ENCODE results near the gene GPR162. TPM values are rescaled to one million over a fixed set of nuclear protein-coding genes. Genes with fewer than 3 reads are reported as not detected.

GPR162 gene
- total RNA-seq, 2 experiments from 2014 or later = 0.82 TPM; not detected in 1

DNA sequence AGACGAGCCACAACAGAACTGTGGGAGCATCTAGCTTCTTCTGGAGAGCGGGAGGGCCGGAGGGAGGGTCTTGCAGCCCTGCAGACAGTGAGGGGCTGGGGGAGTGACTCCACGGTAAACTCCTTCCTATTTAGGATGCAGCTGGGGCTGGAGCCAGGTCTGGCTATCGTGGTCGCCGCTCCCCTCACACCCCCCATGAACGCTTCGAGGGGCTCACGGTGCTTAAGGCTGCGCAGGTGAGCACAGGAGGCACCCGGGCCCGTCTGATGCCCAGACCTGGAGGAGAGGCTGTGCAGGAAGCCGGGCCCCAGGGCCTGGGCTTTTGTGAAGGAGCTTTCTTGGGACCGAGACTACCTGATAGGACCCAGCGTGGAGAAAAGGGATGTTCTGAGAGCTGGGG lies 15.2 kb downstream of the GPR162 start:
- Mint-ChIP-seq H3K4me1 (peaks cover 5% of the 10 kb centered on the region), H3K27me3 (peaks cover 4% of the 10 kb centered on the region), H3K4me3 (no peak overlapping the region), H3K27ac (no peak overlapping the region), H3K9me3 (ENCODE audit: low read depth) (no peaks in the 10 kb centered on the region), H3K36me3 (no peaks in the 10 kb centered on the region)
- ATAC-seq (no peak), DNase-seq (no peak)
- CTCF ChIA-PET = interaction anchor here (0.7 to 7.9 kb wide), 8 partner anchors 11 to 283 kb away, joined by 3 to 61 read pairs (median 8); partner anchors contain the start of genes CDCA3, MLF2, P3H3 and TPI1

DNA sequence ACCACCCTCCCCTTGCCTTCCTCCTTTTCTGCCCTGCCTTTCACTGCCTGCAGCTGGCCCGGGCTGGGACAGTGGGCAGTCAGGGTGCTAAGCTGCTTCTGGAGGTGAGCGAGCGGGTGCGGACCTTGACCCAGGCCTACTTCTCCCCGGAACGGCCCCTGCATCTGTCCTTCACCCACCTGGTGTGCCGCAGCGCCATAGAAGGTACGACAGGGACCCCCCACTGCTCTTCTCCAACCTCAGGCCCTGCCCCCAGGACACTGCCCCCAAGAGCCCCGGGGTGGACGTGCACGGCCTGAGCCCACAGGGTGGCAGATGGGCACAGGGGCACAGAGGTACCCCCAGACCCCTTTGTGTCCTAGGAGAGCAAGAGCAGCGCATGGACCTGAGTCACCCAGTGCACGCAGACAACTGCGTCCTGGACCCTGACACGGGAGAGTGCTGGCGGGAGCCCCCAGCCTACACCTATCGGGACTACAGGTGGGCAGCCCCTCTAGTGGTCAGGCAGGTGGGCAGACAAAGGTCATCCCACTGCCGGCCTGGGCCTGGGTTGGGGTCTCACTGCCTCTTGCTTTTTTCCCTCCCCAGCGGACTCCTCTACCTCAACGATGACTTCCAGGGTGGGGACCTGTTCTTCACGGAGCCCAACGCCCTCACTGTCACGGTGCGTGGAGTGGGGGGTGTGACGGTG lies 15.9 kb downstream of the GPR162 start:
- H3K9me3 Mint-ChIP-seq (ENCODE audit: low read depth) = no peaks in the 10 kb centered on the region
- peaks cover 5% of the 10 kb centered on the region for H3K4me1 Mint-ChIP-seq
- DNase-seq (no peak), ATAC-seq (no peak)
- H3K27me3 Mint-ChIP-seq = no peaks in the 10 kb centered on the region
- no peak overlapping the region for H3K4me3 Mint-ChIP-seq
- no peak overlapping the region for H3K27ac Mint-ChIP-seq
- CTCF ChIA-PET = interaction anchor here (1.3 to 7.9 kb wide), 5 partner anchors 11 to 284 kb away, joined by 4 to 61 read pairs (median 30); partner anchors contain the start of genes CDCA3, MLF2, P3H3 and TPI1
- H3K36me3 Mint-ChIP-seq = no peaks in the 10 kb centered on the region

DNA sequence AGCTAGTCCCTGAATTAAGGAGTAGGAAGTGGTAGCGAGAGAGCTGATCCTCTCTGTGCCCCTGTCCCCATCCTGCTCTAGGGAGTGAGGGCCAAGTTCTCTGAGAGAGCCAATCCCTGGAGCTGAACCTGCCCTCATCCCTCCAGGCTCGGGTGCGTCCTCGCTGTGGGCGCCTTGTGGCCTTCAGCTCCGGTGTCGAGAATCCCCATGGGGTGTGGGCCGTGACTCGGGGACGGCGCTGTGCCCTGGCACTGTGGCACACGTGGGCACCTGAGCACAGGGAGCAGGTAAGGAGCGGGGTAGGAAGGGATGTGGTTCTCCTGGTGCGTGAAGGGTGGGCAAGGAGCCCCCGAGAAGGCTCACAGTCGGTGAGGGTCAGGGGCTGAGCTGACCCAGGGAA lies 17.2 kb downstream of the GPR162 start:
- no peak for DNase-seq
- H3K4me1 Mint-ChIP-seq = peaks cover 5% of the 10 kb centered on the region
- H3K36me3 Mint-ChIP-seq = no peaks in the 10 kb centered on the region
- H3K9me3 Mint-ChIP-seq (ENCODE audit: low read depth) = no peaks in the 10 kb centered on the region
- H3K27ac Mint-ChIP-seq = no peak overlapping the region
- ATAC-seq = no peak
- CTCF ChIA-PET = interaction anchor here (0.5 to 7.9 kb wide), 4 partner anchors 13 to 85 kb away, joined by 3 to 61 read pairs (median 10); partner anchors contain the start of genes MLF2, P3H3 and USP5
- no peaks in the 10 kb centered on the region for H3K27me3 Mint-ChIP-seq
- no peak overlapping the region for H3K4me3 Mint-ChIP-seq

DNA sequence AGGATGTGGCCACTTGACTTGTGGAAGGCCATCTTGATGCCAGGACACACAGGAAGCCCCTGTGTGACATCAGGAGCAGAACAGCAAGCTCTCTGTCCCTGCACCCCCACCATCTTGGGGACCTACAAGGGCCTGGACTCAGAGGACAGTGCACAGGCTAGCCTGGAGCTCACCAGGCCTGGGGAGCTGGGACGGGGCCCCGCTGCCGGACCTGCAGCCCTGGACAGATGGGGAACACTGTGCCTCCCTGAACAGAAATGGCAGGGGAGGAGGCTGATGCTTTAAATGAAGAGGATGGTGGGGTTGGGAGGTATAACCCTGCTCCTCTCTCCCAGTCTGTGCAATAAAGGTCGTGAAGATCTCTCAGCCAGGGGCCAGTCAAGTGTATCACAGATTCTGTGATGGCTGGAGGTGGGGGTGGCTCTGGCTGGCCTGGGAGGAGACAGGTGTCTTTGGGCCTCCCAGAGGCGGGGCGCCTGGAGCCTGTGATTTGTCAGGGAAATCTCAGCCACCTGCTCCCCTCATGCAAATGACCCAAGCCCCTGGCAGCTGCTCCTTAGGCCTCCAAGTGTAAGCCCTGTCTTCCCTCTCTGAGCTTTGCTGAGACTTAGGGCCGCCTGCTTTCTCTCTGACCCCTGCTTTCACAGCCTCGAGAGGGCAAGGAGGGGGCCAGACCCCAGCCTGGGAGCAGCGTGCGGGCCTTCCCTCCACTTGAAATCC lies 18.0 kb downstream of the GPR162 start:
- no peaks in the 10 kb centered on the region for H3K9me3 Mint-ChIP-seq (ENCODE audit: low read depth)
- ATAC-seq = no peak
- H3K27me3 Mint-ChIP-seq = no peaks in the 10 kb centered on the region
- no peak overlapping the region for H3K27ac Mint-ChIP-seq
- H3K4me3 Mint-ChIP-seq = no peak overlapping the region
- H3K4me1 Mint-ChIP-seq = peaks cover 3% of the 10 kb centered on the region
- DNase-seq = no peak
- H3K36me3 Mint-ChIP-seq = no peaks in the 10 kb centered on the region
- CTCF ChIA-PET = interaction anchor here (0.8 to 7.9 kb wide), 4 partner anchors 9 to 86 kb away, joined by 3 to 61 read pairs (median 10); partner anchors contain the start of genes MLF2, P3H3 and USP5

DNA sequence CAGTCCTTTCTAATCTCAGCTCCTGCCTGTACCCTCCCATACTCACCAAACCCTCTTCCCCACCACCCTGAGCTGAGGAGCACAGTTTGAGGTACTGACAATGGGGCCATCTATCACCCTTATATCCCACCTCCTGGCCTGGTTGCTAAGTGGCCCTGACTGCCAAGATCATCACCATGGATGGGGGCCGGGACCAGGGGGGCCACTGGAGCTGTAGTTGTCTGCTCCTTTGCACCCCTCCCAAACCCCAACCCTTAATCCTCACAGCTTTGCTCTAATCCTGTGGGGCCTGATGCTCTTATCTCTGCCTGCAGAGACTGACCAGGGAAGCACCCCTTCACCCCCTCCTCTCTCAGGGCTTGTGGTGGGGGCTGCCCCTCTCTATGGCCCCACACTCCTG lies 18.7 kb downstream of the GPR162 start:
- Mint-ChIP-seq H3K27me3 (no peaks in the 10 kb centered on the region), H3K36me3 (peaks cover 1% of the 10 kb centered on the region), H3K4me3 (no peak overlapping the region), H3K9me3 (ENCODE audit: low read depth) (no peaks in the 10 kb centered on the region), H3K4me1 (peaks cover 3% of the 10 kb centered on the region), H3K27ac (no peak overlapping the region)
- ATAC-seq (no peak), DNase-seq (no peak)
- CTCF ChIA-PET = interaction anchor here (0.8 to 7.9 kb wide), 4 partner anchors 8 to 87 kb away, joined by 3 to 61 read pairs (median 10); partner anchors contain the start of genes MLF2, P3H3 and USP5

DNA sequence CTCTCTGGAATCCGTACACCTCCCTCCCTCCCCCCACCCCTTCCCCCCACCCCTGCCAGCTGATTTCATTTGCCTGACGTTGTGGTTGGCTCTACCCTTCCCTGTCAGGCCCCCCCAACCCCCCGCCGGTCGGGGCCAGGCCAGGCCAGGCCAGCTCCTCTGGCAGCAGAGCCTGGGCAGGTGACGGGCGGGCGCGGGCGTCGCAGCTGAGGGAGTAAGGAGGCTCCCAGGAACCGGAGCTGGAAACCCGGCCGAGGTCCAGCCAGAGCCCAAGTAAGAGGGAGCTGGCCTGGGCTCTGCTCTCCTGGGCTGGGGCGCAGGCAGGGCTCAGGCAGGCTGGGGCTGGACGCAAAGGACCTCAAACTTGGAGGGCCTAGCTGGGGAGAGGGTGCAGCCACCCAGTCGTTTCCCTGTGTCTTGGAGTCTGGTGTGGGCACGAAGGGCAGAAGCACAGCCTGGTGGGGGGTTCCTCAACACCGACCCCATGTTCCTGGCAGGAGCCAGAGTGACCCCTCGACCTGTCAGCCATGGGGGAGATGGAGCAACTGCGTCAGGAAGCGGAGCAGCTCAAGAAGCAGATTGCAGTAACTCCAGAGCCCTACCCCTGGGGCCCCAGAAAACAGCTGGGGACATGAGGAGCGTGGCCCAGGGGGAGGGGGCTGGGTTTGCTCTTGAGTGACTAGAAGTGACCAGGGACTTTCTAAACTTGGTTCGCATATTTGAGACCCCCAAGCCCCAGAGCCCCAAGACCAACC lies 19.3 kb downstream of the GPR162 start, which contains the start of gene GNB3:
TSS of gene GNB3 (plus strand) at position 165 of the 755 bp plus-strand sequence. CDS start at position 528, 363 bp downstream.
- H3K27me3 Mint-ChIP-seq = no peaks in the 10 kb centered on the region
- no peaks in the 10 kb centered on the region for H3K4me1 Mint-ChIP-seq
- ATAC-seq (no peak), DNase-seq (no peak)
- H3K4me3 Mint-ChIP-seq = no peak within 1 kb of the TSS
- peaks cover 3% of the 10 kb centered on the region for H3K36me3 Mint-ChIP-seq
- H3K27ac Mint-ChIP-seq = no peak within 1 kb of the TSS
- CTCF ChIA-PET = interaction anchor here (2.0 to 7.9 kb wide), 3 partner anchors 11 to 88 kb away, joined by 6 to 61 read pairs (median 13); partner anchors contain the start of genes MLF2, P3H3 and USP5
- no peaks in the 10 kb centered on the region for H3K9me3 Mint-ChIP-seq (ENCODE audit: low read depth)

DNA sequence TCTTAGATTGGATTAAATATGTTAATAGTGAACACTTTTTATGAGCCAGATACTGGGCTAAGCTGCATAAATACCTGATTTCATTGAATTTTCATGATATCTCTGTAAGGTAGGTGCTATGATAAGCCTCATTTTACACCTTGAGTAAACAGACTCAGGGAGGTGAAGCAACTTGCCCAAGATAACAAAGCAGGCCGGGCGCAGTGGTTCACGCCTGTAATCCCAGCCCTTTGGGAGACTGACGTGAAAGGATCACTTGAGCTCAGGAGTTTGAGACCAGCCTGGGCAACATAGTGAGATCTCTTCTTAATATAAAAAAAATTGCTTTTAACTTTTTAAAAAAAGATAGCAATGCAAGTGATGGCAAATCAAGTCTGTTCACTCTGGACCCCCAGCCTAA lies 20.5 kb downstream of the GPR162 start:
- CTCF ChIA-PET = interaction anchor here (1.1 to 4.5 kb wide), 3 partner anchors 8 to 89 kb away, joined by 6 to 25 read pairs (median 8); partner anchors contain the start of genes MLF2 and P3H3
- H3K9me3 Mint-ChIP-seq (ENCODE audit: low read depth) = no peaks in the 10 kb centered on the region
- DNase-seq = no peak
- H3K27me3 Mint-ChIP-seq = no peaks in the 10 kb centered on the region
- H3K4me1 Mint-ChIP-seq = no peaks in the 10 kb centered on the region
- peaks cover 7% of the 10 kb centered on the region for H3K36me3 Mint-ChIP-seq
- H3K4me3 Mint-ChIP-seq = no peak overlapping the region
- ATAC-seq = no peak
- H3K27ac Mint-ChIP-seq = no peak overlapping the region

DNA sequence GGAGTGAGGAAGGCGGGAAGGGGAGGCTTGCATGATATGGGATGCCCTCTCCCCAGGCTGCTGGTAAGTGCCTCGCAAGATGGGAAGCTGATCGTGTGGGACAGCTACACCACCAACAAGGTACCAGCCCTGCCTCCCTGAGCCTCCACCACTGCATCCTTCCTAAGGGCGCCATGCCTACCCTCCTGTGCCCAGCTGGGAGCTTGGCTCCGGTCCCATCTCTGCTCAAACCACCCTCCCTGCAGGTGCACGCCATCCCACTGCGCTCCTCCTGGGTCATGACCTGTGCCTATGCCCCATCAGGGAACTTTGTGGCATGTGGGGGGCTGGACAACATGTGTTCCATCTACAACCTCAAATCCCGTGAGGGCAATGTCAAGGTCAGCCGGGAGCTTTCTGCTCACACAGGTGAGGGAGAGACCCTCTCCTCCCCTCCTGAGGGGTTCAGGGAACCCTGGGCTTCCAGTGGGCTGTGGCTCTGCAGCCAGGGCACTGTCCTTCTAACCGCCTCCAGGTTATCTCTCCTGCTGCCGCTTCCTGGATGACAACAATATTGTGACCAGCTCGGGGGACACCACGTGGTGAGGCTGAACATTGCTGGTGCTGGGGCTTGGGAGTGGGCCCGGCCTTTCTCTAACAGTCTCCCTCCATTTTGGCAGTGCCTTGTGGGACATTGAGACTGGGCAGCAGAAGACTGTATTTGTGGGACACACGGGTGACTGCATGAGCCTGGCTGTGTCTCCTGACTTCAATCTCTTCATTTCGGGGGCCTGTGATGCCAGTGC lies 21.7 kb downstream of the GPR162 start:
- H3K27me3 Mint-ChIP-seq = no peaks in the 10 kb centered on the region
- no peaks in the 10 kb centered on the region for H3K9me3 Mint-ChIP-seq (ENCODE audit: low read depth)
- no peak overlapping the region for H3K4me3 Mint-ChIP-seq
- peaks cover 15% of the 10 kb centered on the region for H3K36me3 Mint-ChIP-seq
- H3K27ac Mint-ChIP-seq = no peak overlapping the region
- DNase-seq = no peak
- no peak for ATAC-seq
- peaks cover 3% of the 10 kb centered on the region for H3K4me1 Mint-ChIP-seq
- CTCF ChIA-PET = interaction anchor here (0.8 to 4.5 kb wide), 6 partner anchors 9 to 90 kb away, joined by 3 to 25 read pairs (median 4); partner anchors contain the start of gene MLF2

DNA sequence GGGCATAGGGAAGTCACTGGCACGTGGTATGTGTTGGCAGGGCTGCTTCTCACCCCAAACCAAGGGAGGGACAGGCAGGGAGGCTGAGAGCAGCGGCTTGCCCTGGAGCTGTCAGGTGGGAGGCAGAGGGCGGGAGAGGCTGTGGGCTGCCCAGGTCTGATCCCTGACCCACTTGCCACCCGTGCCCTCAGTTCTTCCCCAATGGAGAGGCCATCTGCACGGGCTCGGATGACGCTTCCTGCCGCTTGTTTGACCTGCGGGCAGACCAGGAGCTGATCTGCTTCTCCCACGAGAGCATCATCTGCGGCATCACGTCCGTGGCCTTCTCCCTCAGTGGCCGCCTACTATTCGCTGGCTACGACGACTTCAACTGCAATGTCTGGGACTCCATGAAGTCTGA lies 23.8 kb downstream of the GPR162 start:
- ATAC-seq (no peak), DNase-seq (no peak)
- H3K4me1 Mint-ChIP-seq = peaks cover 21% of the 10 kb centered on the region
- no peak overlapping the region for H3K4me3 Mint-ChIP-seq
- H3K9me3 Mint-ChIP-seq (ENCODE audit: low read depth) = no peaks in the 10 kb centered on the region
- no peaks in the 10 kb centered on the region for H3K27me3 Mint-ChIP-seq
- CTCF ChIA-PET = interaction anchor here (1.2 to 4.5 kb wide), 2 partner anchors 11 to 92 kb away, joined by 4 to 25 read pairs; partner anchors contain the start of gene MLF2
- H3K27ac Mint-ChIP-seq = no peak overlapping the region
- H3K36me3 Mint-ChIP-seq = peaks cover 29% of the 10 kb centered on the region

DNA sequence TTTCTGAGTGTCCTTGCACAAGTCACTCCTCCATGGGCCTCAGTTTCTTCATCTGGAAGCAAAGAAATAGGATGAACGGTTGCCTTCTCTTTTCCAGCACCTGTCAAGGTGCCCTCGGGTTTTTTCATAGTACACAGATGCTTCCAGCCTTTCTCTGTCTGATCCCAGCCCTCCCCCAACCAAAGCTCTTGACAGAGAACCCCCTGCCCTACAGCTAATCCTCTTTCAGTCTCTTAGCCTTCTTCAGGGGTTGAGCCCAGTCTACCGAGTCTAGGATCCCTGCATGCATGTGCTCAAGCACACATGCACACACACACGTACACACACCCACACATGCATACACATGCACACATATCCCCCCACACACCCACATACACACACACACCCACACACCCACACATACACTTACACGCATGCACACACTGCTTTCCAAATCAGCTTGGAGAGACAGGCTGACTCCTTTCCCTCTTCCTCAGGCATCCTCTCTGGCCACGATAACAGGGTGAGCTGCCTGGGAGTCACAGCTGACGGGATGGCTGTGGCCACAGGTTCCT lies 24.8 kb downstream of the GPR162 start:
- no peak overlapping the region for H3K27ac Mint-ChIP-seq
- CTCF ChIA-PET = interaction anchor here (7.8 kb wide), 1 partner anchor 11 kb away, joined by 59 read pairs; no protein-coding TSS in a partner anchor
- no peak for DNase-seq
- H3K4me3 Mint-ChIP-seq = no peak overlapping the region
- H3K9me3 Mint-ChIP-seq (ENCODE audit: low read depth) = no peaks in the 10 kb centered on the region
- no peaks in the 10 kb centered on the region for H3K27me3 Mint-ChIP-seq
- no peak for ATAC-seq
- H3K36me3 Mint-ChIP-seq = peaks cover 32% of the 10 kb centered on the region
- H3K4me1 Mint-ChIP-seq = peaks cover 26% of the 10 kb centered on the region

DNA sequence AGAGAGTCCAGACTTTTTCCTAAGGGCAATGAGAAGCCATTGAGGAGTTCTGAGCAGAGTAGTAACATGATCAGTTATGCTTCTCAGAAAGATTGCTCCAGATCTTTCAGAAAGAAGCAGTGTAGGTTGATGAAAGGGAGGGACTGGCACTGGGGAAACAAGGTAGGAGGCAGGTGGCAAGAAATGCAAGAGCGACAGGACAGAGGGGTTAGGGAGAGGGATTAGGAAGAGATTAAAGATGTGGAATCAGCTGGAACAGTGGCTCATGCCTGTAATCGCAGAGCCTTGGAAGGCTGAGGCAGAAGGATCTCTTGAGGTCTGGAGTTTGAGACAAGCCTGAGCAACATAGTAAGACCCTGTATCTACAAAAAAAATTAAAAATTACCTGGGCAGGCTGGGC lies 26.1 kb downstream of the GPR162 start:
- Mint-ChIP-seq H3K4me1 (peaks cover 27% of the 10 kb centered on the region), H3K27me3 (no peaks in the 10 kb centered on the region), H3K4me3 (no peak overlapping the region), H3K9me3 (ENCODE audit: low read depth) (no peaks in the 10 kb centered on the region), H3K36me3 (peaks cover 32% of the 10 kb centered on the region), H3K27ac (peak overlapping the region; percentile 3)
- CTCF ChIA-PET = interaction anchor here (0.9 to 7.8 kb wide), 3 partner anchors 13 to 94 kb away, joined by 3 to 59 read pairs (median 5); no protein-coding TSS in a partner anchor
- no peak for ATAC-seq
- no peak for DNase-seq

DNA sequence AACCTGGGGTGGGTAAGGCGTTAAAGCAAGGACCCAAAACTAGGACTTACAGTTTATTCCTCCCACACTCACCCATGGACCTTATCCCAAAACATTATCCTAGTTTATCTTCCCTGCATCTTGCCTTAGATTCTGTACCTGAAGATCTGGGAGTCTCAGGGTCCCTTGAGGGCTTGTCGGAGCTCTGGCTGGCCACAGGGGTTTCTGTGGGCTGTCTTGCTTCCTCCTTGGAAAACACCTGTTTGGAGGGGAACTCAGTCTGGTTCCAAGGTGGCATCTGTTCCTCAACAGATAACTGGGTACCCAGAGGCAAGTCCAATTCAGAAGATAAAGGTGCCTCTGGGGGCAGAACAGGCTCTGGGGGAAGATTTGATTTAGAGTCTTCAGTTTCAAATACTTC lies 27.8 kb downstream of the GPR162 start:
- peaks cover 32% of the 10 kb centered on the region for H3K36me3 Mint-ChIP-seq
- CTCF ChIA-PET = interaction anchor here (0.7 to 7.8 kb wide), 6 partner anchors 9 to 96 kb away, joined by 3 to 65 read pairs (median 4); partner anchors contain the start of gene SPSB2
- no peaks in the 10 kb centered on the region for H3K27me3 Mint-ChIP-seq
- H3K9me3 Mint-ChIP-seq (ENCODE audit: low read depth) = no peaks in the 10 kb centered on the region
- peak overlapping the region; percentile 66 for H3K27ac Mint-ChIP-seq
- ATAC-seq = no peak
- H3K4me1 Mint-ChIP-seq = peaks cover 41% of the 10 kb centered on the region
- peak overlapping the region; percentile 85 for H3K4me3 Mint-ChIP-seq
- DNase-seq = no peak
